ENCODE data around the gene XG.
"Not testable (repeated sequence)": the region's sequence is repeated elsewhere in the genome, so short reads cannot be mapped to it uniquely, and the experiment has no call there.

Gene XG

DNA sequence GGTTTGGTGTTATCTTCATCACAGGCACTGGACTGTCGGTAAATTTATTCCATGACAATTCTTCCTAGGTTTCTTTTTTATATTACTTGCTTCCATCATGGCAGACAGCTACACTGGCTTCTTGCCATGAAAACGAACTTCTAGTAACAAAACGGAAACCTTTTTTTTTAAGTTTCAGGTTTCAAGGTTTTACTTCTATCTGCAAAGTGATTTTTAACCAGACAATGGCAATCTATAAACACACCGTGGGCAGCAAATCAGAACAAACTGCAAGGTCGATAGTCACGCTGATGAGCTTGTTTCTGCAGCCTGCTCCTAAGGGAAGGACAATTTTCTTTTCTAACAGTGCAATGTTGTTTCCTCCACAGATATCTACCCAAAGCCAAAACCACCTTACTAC is 29.9 kb downstream of the XG start:
- DNase-seq = no peak

DNA sequence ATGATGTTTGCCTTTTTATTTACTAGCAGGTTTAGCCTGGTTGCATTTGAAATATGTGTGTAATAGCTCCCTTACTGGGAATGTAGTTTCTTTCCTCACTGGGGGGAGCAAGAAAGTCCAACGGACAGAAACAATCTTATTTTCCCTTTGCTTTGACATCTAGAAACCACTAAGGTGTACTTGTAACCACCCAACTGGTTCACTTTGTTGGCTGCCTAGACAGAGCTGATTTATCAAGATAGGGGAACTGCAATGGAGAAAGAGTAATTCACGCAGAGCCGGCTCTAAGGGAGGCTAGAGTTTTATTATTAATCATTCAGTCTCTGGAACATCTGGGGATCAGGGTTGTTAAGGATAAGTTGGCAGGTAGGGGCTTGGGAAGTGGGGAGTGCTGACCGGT is 30.3 kb downstream of the XG start:
- no peak for DNase-seq

DNA sequence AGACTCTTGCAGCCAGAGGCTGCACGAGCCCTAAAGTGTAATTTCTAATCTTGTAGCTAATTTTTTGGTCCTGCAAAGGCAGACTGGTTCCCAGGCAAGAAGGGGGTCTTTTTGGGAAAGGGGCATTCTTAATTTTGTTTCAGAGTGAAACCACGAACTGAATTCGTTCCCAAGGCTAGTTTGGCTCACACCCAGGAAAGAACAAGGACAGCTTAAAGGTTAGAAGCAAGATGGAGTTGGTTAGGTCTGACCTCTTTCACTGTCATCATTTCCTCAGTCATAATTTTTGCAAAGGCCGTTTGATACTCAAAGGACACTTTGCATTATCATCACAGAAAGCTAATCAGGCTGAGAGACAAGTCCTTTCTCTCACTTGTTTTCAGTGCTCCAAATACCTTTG is 30.9 kb downstream of the XG start:
- DNase-seq = no peak

DNA sequence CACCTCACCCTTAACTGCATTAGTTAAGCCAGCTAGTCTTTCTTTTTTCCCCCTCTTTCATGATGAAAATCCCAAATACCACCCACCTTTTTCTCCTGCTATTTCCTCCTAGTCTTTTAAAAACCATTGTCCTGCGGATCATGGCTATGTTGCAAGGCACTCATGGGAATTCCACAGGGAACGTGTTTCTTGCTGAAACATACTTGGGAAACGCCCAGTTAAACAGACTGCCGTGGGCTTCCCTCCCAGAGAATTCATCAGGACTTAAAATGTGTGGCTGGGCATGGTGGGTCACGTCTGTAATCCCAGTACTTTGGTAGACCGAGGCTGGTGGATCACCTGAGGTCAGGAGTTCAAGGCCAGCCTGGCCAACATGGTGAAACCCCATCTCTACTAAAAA is 32.2 kb downstream of the XG start:
- no peak for DNase-seq

DNA sequence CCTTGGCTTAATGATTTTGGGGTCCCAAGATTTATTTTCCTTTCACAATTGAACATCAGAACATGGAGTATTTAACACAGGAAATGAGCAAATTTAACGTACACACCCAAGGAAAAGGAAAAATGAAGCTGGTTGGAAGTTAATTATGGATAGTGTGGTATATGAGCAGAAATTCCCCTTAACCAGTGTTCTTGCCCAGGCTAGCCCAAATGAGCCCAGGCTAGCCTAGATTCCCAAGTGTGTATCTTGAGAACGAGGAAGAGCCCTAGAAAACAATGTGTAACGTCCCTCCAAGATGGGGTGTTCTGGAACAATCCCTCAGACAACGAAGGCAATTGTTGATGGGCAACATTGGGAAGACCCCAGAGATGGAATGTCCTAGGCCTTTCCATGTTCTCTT is 33.7 kb downstream of the XG start:
- no peak for DNase-seq

DNA sequence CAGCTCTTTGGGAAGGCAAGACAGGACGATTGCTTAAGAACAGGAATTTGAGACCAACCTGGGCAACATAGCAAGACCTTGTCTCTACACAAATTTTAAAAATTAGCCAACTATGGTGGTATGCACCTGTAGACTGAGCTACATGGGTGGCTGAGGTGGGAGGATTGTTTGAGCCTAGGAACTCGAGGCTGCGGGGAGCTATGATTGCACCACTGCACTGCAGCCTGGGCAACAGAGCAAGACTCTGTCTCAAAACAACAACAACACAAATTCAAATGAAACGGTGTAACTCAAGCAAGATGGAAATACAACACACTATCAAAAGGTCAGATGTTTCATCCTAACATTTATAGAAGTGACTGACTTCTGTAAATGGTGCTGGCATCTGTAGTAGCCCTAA is 37.1 kb downstream of the XG start:
- no peak for DNase-seq

DNA sequence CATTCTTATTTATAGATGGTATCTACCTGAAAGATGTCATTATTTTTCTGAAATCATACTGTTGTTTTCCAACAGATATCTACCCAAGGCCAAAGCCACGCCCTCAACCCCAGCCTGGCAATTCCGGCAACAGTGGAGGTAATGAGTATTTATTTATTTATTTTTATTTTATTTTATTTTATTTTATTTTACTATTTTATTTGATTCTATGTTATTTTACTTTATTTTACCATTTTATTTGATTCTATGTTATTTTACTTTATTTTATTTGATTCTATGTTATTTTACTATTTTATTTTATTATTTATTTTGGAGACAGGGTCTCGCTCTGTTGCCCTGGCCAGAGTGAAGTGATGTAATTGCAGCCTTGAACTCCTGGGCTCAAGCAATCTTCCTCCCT is 37.7 kb downstream of the XG start:
- DNase-seq = no peak

DNA sequence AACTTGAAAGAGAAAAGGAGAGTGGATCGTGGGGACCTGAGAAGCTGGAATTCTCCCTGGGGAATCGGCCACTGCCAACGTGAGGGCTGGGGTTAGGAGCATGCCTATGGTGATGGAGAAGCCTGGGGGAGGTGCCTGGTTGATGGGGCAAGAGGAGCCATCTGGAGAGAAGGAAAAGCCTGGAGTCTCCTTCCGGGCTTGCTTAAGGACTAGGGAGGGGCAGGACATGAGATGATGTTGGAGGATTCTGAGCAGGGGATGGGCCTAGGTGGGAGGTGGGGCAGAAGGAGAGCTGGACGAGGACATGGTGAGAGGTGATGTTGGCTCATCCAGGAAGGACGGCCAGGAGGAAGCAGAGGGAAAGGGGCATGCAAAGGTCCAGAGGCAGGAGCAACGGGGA is 41.9 kb downstream of the XG start:
- DNase-seq = no peak

DNA sequence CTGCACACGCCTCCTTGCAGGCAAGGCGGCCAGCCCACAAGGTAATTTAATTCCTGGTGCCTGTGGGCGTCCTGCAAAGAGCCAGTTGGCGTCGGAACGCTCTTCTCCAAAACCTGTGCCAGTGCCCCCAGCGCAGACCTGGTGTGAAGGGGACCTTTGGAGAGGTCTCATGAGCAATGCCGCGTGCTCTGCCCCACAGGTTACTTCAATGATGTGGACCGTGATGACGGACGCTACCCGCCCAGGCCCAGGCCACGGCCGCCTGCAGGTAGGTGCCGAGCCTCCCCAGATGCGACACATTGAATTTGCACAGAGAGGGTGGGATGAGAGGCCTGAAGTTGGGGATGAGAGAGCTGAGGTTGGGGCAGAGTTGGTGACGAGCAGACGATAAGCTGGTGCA is 42.5 kb downstream of the XG start:
- DNase-seq = no peak

DNA sequence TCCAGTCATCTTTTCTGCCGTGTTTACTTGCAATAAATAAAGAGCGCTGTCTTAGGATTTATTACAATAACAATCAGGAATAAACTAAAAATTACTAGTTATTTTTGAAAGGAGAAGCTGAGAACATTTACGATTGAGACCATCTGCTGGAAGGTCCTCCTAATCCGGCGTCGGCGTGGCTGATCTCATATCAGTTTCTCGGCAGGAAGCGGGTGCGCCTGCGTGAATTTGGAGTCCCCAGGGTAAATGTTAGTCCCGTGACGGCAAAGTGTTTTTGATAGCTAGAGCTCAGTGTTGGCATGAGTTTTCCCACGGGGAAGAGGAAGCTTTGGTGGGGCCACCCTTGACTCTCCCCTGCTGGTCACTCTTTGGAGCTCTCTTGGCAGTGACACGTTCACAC is 45.0 kb downstream of the XG start:
- not testable (repeated sequence) for DNase-seq

DNA sequence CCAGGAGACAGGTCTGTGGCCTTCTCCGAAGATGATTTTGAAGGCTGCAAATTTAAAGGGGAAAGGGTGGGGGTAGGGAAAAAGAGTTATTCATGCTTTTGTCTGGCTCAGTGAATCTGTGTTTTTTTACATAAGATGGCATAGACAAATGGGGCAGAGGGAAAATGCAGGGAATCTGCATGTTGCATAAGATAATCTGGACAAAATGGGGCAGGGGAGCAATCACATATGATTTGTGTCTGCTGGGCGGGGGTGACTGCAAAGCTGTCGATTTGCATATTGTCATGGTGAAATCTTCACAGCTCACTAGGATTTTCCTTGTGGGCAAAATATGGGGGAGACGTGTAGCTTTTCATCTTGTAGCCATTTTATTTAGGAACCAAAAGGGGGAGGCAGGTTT is 47.5 kb downstream of the XG start:
- no peak for DNase-seq

DNA sequence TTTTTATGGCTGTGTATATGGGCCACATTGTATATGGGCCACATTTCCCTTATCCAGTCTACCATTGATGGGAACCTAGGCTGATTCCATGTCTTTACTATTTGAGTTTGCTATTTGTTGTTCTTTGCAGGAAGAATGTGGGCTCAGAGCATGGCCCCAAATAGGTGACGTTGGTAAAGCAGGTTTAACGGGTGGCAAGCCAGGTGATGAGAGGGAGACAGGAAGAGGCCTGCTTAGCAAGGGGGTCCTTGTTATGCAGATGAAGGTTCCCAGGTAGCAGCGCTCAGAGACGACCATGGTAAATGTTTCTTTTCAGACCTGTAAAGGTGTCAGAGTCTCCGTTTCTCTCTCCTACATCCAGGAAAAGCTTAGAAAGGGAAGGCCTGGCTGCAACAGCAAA is 48.1 kb downstream of the XG start:
- not testable (repeated sequence) for DNase-seq

DNA sequence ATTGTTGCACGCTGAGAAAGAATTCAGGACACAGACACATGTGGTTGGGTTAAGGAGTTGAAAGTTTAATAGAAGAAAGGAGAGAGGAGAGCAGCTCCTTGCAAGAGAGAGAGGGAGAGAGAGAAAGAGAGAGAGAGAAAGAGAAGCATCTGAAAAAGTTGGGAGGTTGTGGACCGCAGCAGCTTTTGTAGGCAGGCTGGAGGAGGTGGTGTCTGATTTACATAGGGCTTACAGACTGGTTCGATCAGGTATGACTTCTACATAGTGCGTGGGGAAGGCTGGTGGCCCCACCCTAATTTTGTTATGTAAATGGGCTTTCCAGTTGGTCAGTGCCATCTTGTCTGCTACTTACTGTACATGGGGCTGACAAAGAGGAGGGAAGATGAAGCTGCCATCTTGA is 49.4 kb downstream of the XG start:
- DNase-seq = no peak

DNA sequence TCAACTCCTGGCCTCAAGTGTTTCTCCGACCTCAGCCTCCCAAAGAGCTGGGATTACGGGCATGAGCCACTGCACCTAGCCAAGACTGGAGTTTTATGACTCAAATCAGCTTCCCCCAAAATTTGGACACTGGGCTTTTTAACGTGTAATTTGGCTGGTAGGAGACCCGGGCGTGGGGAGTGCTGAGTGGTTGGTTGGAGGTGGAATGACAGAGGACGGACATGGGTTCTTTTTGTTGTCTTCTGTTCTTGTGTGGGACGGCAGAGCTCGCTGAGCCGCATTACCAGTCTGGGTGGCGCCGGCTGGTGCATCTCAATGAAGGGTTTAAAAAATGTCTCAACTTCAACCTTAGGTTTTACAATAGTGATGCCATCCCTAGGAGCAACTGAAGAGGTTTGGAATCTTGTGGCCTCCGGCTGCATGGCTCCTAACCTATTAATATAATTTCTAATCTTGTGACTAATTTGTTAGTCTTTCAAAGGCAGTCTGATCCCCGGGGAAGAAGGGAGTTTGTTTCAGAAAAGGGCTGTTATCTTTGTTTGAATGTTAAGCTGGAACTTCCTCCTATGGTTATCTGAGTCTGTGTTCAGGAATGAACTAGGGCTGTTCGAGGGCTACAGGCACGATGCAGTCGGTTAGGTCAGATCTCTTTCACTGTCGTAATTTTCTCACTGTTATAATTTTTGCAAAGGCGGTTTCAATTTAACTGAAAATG is 50.7 kb downstream of the XG start:
- not testable (repeated sequence) for DNase-seq

DNA sequence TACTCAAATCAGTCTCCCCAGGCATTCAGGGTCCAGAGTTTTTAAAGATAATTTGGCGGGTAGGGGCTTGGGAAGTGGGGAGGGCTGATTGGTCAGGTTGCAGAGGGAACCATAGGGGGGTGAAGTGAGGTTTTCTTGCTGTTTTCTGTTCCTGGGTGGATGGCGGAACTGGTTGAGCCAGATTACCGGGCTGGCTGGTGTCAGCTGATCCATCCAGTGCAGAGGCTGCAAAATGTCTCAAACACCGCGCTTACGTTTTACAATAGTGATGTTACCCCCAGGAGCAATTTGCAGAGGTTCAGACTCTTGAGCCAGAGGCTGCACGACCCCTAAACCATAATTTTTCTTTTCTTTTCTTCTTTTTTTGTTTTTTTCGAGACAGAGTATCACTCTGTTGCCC is 51.6 kb downstream of the XG start:
- not testable (repeated sequence) for DNase-seq

DNA sequence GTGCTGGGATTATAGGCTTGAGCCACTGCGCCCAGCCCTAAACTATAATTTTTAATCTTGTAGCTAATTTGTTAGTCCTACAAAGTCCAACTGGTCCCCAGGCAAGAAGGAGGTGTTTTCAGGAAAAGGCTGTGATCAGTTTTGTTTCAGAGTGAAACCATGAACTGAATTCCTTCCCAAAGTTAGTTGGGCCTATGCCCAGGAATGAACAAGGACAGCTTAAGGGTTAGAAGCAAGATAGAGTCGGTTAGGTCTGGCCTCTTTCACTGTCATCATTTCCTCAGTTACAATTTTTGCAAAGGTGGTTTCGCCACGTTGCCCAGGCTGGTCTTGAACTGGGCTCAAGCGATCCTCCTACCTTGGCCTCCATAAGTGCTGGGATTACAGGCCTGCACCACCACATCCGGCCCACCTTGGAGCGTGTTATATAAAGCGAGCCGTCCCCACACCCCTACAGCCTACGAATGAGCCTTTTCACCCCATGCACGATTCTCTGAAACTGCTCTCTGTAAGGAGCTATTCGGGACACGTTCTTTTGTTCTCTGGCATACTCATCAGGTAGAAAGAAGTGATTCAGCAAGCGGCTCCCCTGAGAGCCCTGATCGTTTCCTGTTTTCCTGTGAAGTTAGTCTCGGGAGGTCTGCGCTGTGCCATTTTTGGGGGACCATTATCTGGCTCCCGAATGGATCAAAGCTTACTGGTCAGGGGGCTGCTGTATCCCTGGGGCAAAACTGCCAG is 52.4 kb downstream of the XG start:
- DNase-seq = not testable (repeated sequence)

DNA sequence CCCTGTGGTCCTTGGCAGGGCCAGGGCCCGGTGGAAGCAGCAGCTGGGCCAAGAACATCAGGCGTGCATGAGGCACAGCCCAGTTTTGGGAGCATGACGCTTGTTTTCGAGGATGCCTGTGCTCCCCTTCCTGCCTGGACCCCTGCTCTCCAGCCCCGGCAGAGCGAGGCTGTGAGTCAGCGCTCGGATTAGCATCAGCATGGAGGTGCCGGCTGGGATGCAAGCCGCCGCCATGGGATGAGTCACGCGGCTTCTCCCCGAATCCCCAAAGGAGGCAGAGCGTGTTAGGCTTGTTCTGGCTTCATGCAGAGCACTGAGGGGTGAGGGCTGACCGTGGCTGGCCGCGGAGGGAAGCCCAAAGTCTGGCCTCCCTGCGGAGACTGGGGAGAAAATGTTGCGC is 53.0 kb downstream of the XG start:
- not testable (repeated sequence) for DNase-seq

DNA sequence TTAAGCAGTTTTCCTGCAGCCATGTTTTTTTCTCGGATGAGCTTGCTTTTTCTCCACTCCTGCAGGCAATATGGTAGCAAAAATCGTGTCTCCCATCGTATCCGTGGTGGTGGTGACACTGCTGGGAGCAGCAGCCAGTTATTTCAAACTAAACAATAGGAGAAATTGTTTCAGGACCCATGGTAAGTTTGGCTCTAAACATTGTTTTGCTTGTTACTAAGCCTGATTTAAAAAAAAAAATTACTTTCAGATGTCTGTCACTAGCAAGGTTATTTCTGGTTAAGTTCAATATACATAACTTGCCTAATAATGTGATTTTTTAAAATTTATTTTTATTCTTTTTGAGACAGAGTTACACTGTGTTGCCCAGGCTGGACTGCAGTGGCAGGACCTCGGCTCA is 59.4 kb downstream of the XG start:
- no peak for DNase-seq

DNA sequence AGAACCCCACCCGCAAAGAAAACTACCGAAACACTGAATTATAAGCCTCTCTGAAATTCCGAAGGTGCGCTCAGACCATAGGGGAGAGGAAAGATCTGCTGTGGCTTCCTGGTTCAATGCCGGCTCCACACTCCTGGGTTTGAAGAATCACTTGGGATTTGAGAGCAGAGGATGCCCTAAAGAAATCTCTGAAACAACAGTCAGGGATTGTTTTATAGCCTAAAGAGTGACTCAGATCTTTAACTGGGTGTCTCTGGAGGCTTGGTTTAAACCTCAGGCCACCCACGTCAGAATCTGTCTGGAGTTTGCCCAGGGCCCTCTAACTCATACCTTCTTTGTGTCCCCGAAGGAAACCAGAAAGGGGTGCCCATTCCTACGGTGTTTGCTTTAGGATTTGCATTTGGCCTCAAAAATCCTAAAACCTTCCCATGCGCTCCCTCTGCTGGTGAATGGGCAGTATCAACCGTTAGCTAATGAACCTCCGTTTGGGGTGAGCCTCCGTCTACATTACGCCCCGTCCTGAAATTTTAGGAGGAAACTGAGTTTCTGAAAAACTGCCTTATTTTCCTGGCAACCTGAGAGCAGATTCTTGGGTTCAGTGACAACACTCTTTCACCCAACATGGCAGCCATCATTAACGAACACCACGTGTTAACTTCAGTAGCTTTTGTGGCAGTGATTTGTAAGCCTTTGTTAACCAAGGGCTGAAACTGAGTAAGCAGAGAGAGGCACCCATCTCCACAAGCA is 60.5 kb downstream of the XG start:
- DNase-seq = peak; percentile 45

DNA sequence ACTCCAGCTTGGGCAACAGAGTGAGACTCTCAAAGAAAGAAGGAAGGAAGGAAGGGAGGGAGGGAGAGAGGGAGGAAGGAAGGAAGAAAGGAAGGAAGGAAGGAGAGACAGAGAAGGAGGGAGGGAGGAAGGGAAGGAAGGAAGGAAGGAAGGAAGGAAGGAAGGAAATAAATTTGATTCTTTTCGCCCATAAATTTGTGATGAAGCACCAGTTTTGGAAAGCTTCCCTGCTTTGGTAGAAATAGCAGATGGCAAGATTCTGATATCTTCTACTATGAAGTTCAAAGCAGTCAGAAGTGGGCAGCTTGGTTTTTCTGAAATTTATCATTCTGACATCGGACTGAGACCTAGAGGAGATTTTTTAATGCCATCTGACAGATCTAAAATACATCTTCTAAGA is 65.2 kb downstream of the XG start:
- no peak for DNase-seq

DNA sequence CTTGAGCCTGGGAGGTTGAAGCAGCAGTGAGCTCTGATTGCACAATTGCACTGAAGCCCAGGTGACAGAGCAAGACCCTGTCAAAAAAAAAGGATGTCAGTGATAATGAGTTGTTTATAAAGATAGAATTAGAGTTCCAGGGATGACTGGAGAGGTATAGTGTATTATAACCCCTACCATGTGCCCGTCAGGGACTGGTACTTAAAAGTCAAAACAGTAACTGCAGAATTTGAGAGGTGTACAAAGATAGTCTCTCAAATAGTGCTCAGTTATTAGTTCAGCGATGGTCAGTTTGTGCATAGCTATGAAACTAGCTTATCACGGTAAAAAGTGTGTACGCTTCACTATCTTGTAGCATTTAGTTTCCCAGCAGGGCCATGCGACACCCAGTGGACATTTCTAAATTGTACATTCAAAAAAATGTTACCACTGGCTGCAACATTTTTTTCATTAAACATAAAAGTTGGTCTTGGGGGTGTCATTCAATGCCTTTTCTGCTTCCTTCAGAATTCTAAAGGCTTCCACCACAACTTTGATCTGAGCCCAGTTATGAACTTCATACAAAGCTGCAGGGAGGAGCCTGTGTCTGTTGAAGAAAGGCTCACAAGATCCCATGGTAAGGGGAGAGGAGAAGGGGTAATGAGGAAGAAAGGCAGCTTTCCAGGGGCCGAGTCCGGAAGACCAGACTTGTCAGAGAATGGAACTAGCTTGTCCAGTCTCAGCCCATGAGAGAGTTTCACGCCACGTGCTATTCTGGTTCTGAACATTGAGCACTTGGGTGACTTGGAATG is 67.7 kb downstream of the XG start:
- peak; percentile 1 for DNase-seq

DNA sequence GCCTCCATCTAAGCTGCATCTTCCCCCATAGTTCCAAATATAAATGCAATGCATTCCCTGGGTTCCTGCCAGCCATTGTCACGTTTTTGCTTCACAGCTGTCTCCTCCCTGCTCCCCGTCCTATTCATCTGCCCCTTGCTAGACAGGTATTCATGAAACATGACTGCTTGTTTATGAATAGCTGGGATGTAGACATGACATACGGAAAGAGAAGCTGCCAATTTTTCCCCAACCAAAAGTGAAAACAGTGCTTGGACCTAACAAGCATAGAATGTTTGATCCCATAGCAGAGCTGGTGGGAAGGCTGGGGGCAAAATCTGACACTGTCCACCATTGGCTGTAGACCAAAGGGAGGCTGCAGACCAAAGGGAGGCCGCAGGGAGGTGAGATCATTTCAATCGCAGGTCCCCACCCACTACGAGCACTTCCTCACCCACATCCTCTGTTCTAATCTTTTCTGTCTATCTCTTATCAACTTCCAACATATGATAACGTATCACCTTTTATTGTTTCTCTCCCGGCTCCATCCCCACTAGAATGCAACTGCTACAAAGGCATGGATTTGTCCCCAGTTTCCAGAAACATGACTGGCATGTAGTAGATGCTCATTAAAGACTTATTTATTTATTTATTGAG is 68.4 kb downstream of the XG start:
- no peak for DNase-seq

Measured in CD4-positive, alpha-beta T cell treated with Interleukin-12 subunit alpha and Interleukin-12 subunit beta, for 1 hour (primary cell).